Ecto neural progenitor cell (in vitro differentiated cells): ENCODE results near the gene DAD1.
A peak's percentile ranks its signal among the peaks of the same experiment; 100 is the strongest.
"Not testable (repeated sequence)": the region's sequence is repeated elsewhere in the genome, so short reads cannot be mapped to it uniquely, and the experiment has no call there.

ENCODE experiments used
- DNase-seq: peaks from one replicate; pipeline ENCODE4 v3.0.0-alpha.2; 2018; ENCODE audit warnings: low spot score

Gene DAD1

DNA sequence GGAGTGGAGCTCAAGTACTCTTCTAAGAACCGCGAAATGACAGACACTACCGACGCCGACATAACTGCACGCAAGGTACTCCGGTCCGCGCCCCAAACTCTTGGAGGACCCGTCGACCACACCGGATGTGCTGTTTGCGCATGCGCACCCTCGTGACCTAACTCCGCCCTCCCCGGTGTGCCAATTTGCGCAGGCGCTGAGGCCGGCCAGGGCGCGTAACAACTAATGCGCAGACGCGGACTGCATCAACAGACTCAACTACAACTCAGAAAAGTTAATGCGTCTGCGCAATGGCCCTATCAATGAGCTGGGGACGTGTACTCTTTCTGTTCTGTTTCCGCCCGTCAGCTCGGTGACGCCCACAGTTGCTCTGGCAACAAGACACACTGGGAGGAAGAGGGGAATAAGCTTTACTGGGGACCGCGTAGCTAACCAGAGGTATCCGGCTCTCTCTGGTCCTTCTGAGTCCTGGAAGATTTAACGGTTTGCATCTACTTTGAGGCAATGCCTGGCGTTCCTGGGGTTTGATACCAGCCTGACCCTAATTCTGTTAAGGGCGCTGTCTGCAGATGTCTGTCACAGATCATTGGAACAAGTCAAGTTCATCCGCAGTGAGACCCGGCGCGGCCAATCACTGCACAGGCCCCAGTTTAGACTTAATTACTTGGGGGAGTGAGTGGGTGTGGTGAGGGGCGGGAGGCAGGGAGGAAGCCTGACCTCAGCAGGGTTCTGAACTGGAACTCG is at the start of gene DAD1:
Gene DAD1, minus strand, starts transcription at position 129 of the 744 bp plus-strand sequence. Its CDS starts 67 bp downstream, at position 62.
- peak; percentile 100 for DNase-seq

DNA sequence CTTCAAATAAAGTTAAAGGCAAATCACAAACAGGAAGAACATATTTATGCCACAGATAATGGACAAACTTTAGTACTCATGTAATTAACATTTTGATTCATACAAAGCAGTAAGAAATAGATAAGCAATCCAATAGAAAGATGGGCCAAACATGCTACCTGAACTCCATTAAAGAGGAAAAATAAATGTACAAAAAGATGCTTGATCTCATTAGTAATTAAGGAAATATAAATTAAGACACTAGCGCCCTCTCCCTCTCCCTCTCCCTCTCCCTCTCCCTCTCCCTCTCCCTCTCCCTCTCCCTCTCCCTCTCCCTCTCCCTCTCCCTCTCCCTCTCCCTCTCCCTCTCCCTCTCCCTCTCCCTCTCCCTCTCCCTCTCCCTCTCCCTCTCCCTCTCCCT is 47.0 kb upstream of the DAD1 start:
- not testable (repeated sequence) for DNase-seq

DNA sequence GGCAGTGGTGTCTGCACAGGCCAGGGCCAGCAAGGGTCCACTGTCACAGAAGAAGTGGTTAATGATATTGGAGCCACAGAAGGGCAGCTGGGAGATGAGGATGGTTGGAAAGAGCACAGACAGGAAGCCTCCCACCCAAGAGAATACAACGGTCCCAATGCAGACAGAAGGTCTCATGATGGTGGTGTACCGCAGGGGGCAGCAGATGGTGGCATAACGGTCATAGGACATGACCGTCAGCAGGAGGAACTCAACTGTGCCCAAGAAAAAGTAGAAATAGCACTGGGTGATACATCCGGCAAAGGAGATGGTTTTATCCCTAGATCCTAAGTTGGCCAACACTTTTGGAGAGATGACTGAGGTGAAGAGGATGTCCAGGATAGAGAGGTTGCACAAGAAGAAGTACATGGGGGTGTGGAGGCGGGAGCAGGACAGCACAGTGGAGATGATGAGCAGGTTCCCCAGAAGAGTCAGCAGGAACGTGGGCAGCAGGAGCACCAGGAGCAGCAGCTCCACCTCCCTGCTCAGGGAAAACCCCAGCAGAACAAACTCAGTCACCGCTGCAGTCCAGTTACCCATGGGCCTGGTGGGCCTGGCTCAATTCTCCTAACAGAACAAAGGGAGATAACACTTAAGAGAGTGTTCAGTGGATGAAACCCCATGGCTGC is 45.3 kb upstream of the DAD1 start:
- no peak for DNase-seq

DNA sequence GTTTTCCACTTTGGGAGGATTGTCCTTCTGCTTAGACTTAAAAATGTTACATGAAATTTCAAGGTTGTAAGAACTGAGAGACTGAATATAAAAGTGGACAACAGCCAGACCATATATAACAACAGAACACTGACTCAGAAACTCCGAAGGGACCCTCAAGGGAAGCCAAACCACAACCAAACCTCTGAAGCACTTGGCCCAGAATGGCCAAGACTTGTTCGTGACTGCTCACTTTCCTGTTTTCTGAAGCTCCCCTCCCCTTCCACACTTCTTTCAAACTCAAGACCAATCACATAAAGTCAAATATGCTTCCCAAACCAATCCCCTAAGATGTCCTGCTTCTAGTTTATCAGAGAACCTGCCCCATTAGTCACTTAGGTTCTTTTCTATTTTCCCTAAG is 41.5 kb upstream of the DAD1 start:
- DNase-seq: no peak

DNA sequence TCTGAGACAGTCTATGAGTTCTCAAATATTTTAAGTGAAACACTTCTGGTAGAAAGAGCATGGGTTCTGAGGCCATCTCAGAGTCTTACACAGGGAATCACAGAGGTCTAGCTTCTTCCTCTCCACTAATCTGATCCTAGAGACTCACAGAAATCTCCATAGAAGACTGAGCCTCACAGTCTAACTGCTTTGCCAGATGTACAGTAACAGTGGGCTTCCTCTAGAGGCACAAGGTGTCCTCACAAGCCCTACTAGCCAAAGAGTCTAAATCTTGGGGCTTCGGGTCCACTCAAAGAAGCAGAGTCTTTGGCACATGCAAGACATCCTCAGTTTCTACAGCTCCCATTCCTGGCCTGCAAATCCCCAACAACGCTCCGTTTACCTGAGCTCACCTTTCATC is 41.0 kb upstream of the DAD1 start:
- DNase-seq: no peak

DNA sequence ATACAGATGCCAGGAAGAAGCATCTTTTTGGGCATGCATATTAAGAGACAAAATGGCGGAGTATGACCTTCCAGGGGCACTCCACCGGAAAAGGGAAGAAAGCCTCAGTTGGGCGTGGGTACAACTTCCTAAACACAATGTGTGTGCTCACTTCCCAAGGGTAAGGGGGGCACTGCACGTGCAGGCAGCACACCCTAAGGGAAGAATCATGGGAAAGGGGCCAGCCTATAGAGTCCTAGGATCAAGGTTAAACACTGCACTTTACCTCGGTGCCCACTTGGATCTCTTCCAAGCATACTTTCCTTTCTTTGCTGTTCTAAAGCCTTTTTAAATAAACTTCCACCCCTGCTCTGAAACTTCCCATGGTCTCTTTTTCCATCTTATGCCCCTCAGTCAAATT is 40.3 kb upstream of the DAD1 start:
- no peak for DNase-seq

DNA sequence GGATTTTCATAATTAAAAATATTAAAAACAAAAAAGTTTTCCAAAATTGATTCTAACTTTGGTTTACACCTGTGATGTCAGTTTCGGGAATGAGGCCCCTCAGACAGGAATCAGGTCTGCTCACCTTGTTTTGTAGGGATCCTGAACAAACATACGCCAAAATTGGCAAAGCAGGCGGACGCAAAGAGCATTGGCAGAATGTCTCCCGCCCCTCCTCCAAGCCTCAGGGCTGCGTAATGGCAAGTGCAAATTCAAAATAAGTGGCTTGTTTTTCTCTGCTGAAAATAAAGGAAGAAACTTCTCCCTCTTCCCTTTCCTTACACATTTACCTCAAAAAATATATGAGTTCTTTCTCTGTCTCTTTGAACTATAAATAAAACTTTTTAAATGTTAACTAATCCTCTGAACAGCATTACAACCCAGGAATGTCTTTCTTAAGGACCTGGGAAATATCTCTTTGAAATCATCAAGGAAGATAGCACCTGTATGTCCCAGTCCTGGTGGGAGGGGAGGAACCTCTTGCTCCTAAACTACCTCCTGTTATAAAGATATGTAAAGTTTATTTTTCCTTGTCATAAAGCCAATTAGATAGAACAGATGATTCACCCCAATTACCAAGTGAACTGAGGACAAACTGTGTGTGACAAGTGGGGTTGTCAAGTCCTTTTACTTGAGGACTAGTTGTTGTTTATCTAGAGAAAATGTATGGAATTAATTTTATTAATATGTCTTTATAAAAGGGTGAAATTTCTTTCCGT is 38.7 kb upstream of the DAD1 start:
- DNase-seq: no peak

DNA sequence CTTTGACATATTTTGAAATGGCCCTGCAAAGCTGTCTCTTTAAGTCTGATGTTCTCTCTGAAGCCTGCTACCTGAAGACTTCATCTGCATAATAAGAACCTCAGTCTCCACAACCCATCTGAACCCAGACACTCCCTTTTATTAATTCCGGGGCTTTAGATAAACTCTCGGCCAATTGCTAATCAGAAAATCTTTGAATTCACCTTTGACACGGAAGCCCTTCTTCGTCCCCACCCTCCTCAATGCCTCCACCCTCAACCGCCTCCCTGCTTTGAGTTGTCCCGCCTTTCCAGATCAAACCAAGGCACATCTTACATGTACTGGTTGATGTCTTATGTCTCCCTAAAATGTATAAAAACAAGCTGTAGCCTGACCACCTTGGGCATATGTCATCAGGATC is 37.6 kb upstream of the DAD1 start:
- DNase-seq: no peak

DNA sequence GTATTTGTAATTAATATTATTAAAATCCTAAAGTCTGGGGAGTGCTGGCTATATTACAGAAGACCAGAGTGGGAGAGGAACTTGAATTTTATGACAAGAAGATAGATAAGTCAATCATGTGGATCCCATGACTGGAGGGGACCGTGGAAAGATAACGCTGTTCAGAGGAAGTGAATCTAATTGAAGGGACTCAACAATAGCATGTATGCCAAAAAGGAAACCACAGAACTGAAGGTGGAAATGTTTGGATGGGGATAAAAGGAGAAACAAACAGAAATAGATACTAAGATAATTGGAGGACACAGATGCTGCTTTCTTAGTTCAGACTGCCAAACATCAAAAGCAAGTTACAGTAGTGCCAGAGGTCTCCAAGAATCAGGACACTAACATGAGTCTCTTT is 34.0 kb upstream of the DAD1 start:
- DNase-seq: no peak

DNA sequence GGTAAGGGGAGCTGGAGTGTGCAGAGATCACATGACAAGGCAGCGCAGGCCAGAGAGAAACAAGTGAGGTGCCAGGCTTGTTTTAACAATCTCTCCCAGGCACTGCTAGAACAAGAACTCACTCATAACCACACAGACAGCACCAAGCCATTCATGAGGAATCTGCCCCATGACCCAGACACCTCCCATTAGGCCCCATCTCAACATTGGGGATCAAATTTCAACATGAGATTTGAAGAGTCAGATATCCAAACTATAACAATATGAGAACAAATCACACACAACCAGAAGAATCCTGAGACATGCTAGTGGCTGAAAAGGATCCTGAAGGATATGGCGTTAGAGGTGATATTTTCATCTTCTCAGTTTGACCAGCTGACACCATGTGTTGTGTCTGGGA is 33.2 kb upstream of the DAD1 start:
- no peak for DNase-seq

DNA sequence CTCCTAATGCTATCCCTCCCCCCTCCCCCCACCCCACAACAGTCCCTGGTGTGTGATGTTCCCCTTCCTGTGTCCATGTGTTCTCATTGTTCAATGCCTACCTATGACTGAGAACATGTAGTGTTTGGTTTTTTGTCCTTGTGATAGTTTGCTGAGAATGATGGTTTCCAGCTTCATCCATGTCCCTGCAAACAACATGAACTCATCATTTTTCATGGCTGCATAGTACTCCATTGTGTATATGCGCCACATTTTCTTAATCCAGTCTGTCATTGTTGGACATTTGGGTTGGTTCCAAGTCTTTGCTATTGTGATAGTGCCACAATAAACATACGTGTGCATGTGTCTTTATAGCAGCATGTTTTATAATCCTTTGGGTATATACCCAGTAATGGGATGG is 26.7 kb upstream of the DAD1 start:
- not testable (repeated sequence) for DNase-seq

DNA sequence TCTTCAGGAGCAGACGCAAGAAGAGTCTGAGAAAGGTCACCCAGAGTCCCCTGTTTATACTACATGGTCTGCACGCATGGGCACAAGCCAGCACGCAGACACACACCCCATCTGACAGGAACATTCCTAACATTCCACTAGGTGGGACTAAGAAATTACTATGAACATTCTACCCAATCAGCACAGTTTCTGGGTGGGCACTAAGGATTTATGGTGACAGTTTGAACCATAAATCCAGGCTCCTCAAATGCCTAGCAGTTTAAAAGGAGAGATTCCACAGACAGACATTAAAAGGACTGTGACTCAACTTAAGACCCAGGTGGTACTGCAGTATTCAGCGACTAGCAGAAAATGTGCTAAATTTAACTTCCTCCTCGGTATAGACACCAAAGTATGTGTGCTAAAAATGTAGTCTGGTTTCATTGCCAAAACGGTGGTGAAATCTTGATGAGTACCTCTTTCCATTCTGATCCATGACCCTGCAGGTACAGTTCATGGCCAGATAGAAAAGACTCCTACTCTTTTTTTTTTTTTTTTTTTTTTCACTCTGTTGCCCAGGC is 25.3 kb upstream of the DAD1 start:
- DNase-seq: peak; percentile 40

DNA sequence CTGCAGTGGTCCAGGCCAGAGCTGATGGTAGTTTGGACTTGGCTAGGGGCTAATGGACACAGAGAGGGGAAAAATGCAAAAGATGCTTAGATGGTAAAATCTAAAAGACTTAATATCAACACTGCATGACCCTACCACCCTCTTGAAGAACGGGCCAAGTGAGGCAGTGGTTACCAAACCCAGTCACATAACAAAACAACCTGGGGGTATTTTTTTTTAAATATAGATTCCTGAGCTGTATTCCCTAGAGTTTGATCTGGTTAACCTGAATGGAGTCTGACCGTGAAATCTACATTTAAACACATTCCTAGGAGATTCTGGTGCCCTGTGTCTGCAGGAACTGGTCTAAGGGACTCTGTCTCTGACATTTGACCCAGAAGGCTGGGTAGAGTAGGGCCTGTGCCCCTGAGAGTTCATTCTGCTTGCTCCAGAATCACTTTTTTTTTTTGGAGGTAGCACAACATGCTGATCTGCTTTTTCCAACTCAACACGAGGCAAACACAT is 24.8 kb upstream of the DAD1 start:
- DNase-seq: no peak

DNA sequence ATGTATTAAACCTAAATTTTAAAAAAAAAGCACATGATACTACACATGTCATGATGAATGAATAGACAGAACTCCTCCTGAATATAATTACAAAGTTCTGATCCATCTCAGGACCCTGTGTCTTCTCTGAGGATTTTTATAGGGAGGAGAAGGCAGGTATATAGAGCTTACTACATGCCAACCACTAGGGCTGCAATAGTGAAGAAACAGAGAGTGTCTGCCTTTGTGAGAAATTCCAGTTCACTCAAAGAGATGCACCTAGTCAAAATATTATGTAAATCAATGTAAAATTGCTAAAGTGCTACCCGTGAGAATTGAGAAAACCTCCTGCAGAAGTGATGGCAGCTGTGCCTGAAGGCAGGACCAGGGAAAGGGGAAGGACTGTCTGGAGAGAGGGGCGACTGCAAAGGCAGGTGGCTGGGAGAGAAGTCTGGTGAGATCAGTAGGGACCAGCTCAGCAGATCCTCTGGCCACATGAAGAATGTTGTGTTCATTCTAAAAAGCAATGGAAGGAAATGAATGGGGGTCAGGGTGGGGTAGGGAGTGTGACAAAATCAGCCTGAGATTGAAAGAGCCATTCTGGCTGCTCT is 24.2 kb upstream of the DAD1 start:
- DNase-seq: peak; percentile 24

DNA sequence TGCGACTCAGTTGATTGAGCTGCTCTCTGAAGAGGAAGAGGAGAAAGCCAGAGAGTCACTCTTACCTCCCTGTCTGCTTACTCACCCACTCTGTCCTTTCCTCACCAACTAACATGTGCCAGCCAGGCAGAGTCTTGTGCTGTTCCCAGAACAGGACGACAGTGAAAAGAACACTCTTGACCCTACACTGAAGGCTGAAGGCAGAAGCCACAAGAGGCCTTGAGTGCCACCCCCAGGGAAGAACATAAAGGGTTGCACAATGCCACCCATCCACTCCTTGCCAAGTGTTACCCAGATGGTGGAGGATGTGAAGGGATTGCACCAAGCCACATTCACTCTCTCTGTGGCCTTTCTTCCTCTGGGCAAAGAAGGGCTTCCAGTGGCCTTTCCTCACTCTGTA is 21.9 kb upstream of the DAD1 start:
- DNase-seq: peak; percentile 24

DNA sequence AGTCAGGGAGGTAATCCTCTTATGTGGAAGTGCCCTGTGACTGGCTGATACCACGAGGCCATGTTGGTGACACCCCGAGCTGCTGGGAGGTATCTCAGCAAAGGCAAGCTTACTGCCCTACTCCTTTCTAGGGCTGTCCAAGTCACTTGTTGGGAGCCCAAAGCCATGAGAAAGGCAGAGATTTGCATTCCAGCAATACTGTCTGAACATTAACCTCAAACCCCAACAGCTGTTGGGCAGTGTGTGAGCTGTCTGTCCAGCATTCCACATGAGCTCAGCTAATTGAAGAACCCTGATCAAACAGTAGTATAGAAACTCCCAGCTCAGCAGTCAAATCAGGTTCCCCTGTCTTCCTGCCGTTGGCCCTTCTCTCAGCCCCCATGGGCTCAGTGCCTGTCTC is 18.3 kb upstream of the DAD1 start:
- no peak for DNase-seq

DNA sequence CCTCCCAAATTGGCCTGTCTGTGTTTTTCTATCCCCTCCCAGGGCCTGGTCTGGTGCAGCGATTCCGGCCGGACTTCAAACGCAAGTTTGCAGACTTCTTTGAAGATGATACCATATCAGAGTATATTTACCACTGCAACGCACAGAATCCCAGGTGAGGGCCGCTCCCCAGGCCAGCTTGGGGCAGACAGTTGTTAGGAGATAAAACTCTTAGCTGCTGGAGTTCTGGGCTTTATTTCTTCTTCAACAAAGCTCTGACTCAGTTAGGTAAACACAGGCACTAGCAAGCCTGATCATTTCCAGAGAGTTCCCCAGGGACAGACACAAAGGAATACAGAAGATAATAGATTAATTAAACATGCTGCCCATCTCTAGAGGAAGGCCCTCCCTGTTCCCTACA is 17.4 kb upstream of the DAD1 start:
- DNase-seq: no peak

DNA sequence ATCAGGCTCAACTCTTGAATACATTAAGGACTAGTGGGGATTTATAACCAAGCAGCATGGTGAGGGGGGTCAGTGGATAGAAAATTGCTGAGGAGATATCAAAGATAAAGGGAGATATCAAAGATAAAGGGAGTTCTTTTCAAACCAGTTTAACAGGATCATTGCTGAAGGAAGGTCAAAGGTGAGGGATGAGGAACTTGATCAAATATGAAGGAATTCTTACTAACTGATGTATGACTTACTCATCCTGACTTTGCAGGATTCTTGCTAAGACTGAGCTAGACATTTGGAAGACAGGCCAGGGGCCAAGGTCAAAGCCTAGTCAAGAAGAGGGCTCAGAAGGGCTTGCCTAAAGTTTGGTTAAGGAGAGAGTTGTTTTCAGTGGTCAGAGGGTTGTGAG is 13.8 kb upstream of the DAD1 start:
- no peak for DNase-seq

DNA sequence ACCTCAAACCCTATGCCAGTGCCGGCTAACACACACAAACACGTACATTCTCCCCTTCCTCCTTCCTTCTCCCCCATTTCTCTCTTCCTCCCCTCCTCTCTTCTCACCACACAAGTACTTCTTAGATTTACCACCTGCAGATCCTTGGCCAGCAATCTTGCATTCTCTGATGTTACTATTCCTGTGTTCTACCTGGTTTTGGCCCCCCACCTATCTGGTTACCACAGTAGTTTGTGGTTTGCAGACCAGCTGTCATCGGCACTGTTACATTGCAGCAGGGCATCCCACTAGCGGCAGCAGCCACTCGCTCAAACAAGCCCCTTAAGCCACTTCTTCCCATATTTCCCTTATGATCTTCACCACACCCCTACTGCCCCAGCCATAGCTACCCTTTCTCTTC is 13.0 kb upstream of the DAD1 start:
- no peak for DNase-seq

DNA sequence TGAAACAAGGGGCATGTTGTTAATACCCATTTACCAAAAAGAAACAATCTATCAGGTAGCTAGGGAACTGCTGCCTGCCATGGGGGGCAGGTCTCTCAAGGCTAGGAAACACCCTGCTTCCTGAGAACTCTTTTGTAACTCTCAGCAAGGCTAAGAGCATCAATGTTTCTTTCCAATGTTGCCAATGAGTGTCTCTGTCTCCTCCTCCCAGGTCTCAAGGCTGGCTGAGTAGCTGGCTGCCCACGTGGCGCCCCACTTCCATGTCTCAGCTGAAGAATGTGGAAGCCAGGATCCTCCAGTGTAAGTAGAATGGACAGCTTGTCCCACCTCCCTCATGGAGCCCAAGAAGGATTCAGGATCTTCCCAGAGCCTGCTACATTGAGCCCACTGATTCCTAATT is 12.4 kb upstream of the DAD1 start:
- DNase-seq: no peak

DNA sequence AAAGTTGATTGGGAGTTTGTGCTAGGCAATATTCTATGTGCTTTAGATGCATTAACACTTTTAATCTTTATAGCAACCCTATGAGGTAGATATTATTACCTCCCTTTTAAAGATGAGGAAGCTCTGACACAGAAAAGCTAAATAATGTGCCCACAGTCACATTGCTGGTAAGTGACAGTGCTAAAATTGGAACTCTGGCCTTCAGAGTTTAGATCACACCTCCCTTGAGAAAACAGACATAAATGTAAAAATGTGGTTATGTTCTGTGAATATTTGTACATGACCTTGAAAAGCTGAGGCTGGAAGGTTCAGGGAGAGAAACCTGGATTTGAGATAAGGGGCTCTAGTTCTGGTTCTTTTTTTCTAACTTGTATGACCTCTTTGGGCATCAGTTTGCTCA is 11.0 kb upstream of the DAD1 start:
- no peak for DNase-seq

DNA sequence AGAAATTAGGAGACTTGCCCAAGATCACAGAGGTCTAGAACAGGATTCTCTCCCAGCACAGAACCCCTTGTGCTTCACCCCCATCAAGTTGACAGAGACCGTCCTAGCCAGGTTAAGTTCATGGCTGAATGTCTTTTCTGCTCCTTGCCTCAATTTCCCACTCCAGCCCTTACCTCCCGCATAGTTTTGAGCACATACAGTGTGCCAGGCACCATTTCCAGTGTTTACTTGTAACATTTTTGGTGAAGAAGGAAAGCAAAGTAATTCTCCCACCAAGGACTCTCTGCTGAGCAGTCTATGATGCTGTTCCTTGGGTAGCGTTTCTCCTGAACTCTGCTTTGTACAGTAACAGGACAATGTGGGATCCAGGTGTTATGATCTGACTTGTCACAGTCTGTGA is 10.3 kb upstream of the DAD1 start:
- DNase-seq: no peak
